IMR-90 (cell line): Measurements from ENCODE around the gene DMXL1.

ENCODE experiments used
- NFE2L2 ChIP-seq: fragments of 150-350 bp; IDR thresholded peaks from 2 replicates; pipeline ENCODE4 v1.6.1; 2016; ENCODE audit warnings: low read depth, mild to moderate bottlenecking, low read length
- RAD21 ChIP-seq: IDR thresholded peaks from 2 replicates; pipeline ENCODE4 v1.6.1; 2012; ENCODE audit warnings: low read length, improper control_type of control experiment
- RCOR1 ChIP-seq: IDR thresholded peaks from 2 replicates; pipeline ENCODE4 v1.6.1; 2012; ENCODE audit warnings: mild to moderate bottlenecking, low read length, improper control_type of control experiment; ENCODE audit not compliant: insufficient replicate concordance
- RFX5 ChIP-seq: IDR thresholded peaks from 2 replicates; pipeline ENCODE4 v1.8.0; 2012; ENCODE audit warnings: low read depth, mild to moderate bottlenecking, low read length, moderate library complexity
- TF ChIP-seq, protein P1 (sequence below): conservative IDR thresholded peaks from 2 replicates; pipeline ENCODE4 v1.5.1; 2012; ENCODE audit warnings: mild to moderate bottlenecking, low read depth, low read length, improper control_type of control experiment
- TF ChIP-seq, protein P2 (sequence below): fragments of 150-350 bp; IDR thresholded peaks from 2 replicates; pipeline ENCODE4 v1.6.1; 2017; ENCODE audit warnings: mild to moderate bottlenecking, antibody characterized with exemption, low read length, low read depth

DNA sequence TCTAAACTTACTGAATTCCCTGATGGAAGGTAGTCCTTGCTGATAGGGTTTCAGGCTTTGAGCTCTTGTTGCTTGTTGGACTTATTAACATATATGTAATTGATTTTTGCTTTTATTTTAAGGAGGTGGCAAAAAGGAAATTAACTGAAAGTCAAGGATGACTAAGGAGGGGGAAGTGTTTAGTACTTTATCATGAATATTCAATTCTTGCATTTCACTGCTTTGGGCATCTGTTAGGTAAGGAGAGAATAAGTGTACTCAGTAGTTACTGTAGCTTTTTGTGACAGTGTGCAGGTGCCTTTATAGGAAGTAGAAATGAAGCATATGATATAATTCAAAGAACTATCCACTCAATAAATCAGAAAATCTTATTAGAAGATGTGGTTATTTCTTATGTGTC, 47.1 kb downstream of the DMXL1 start:
- TF ChIP-seq, protein P1, sequence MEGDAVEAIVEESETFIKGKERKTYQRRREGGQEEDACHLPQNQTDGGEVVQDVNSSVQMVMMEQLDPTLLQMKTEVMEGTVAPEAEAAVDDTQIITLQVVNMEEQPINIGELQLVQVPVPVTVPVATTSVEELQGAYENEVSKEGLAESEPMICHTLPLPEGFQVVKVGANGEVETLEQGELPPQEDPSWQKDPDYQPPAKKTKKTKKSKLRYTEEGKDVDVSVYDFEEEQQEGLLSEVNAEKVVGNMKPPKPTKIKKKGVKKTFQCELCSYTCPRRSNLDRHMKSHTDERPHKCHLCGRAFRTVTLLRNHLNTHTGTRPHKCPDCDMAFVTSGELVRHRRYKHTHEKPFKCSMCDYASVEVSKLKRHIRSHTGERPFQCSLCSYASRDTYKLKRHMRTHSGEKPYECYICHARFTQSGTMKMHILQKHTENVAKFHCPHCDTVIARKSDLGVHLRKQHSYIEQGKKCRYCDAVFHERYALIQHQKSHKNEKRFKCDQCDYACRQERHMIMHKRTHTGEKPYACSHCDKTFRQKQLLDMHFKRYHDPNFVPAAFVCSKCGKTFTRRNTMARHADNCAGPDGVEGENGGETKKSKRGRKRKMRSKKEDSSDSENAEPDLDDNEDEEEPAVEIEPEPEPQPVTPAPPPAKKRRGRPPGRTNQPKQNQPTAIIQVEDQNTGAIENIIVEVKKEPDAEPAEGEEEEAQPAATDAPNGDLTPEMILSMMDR: no peak
- TF ChIP-seq NFE2L2 (no peak), RCOR1 (no peak), RAD21 (no peak), RFX5 (no peak)
- TF ChIP-seq, protein P2, sequence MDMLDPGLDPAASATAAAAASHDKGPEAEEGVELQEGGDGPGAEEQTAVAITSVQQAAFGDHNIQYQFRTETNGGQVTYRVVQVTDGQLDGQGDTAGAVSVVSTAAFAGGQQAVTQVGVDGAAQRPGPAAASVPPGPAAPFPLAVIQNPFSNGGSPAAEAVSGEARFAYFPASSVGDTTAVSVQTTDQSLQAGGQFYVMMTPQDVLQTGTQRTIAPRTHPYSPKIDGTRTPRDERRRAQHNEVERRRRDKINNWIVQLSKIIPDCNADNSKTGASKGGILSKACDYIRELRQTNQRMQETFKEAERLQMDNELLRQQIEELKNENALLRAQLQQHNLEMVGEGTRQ: no peak
